CD14-positive monocyte (primary cell): ENCODE data around the gene UBC. TPM values are rescaled to one million over a fixed set of nuclear protein-coding genes. Genes with fewer than 3 reads are reported as not detected.

Experiments used
- DNase-seq, 3 donors: peaks; one replicate each; pipeline ENCODE4 v3.0.0-alpha.2; 2011 to 2022
- H2AFZ ChIP-seq: 2 replicates; pipeline ENCODE4 v1.6.0; 2012; ENCODE audit warnings: mild to moderate bottlenecking, low read depth, low read length, inconsistent platforms; ENCODE audit not compliant: insufficient read depth, poor library complexity, severe bottlenecking
- H3K27ac ChIP-seq, 2 donors: 1 replicate in 1 of 2; 2 replicates in 1 of 2; pipeline ENCODE4 v1.5.1; 2012 to 2013; ENCODE audit warnings: low read length in 2 of 2, control low read depth in 1 of 2, inconsistent platforms in 1 of 2, low read depth in 1 of 2, mild to moderate bottlenecking in 1 of 2
- H3K27me3 ChIP-seq, 2 donors: one replicate each; pipeline versions ENCODE4 v1.6.0 to v1.6.1; 2011 to 2013; ENCODE audit warnings: low read length in 2 of 2; ENCODE audit not compliant: control insufficient read depth in 2 of 2, insufficient read depth in 2 of 2
- H3K36me3 ChIP-seq, 2 donors: replicated peaks in 1 of 2; 1 replicate in 1 of 2; 2 replicates in 1 of 2; pipeline versions ENCODE4 v1.5.1 to v1.6.1; 2012 to 2013; ENCODE audit warnings: low read length in 2 of 2, control low read depth in 1 of 2, inconsistent platforms in 1 of 2, mild to moderate bottlenecking in 1 of 2; ENCODE audit not compliant: insufficient read depth in 2 of 2, control insufficient read depth in 1 of 2
- H3K4me1 ChIP-seq, 2 donors: 1 replicate in 1 of 2; 2 replicates in 1 of 2; pipeline versions ENCODE4 v1.5.1 to v1.6.1; 2012 to 2013; ENCODE audit warnings: low read length in 2 of 2, control low read depth in 1 of 2, inconsistent platforms in 1 of 2, mild to moderate bottlenecking in 1 of 2, moderate library complexity in 1 of 2; ENCODE audit not compliant: insufficient read depth in 2 of 2, control insufficient read depth in 1 of 2
- H3K4me2 ChIP-seq: replicated peaks from 2 replicates; pipeline ENCODE3; 2012; ENCODE audit warnings: low read length, moderate library complexity, mild to moderate bottlenecking; ENCODE audit not compliant: poor library complexity, severe bottlenecking; ENCODE audit errors: extremely low read depth
- H3K4me3 ChIP-seq, 3 experiments: fragments of 200-600 bp in 1 of 3; sonication (generic) in 1 of 3; replicated peaks in 1 of 3; 1 replicate in 2 of 3; 2 replicates in 1 of 3; pipeline ENCODE4 v1.5.1; 2011 to 2013; ENCODE audit warnings: low read length in 3 of 3, mild to moderate bottlenecking in 3 of 3, control low read depth in 2 of 3, low read depth in 2 of 3, inconsistent platforms in 1 of 3, moderate library complexity in 1 of 3
- H3K79me2 ChIP-seq: 2 replicates; pipeline ENCODE4 v1.6.0; 2012; ENCODE audit warnings: mild to moderate bottlenecking, control low read depth, inconsistent platforms, low read length, moderate library complexity; ENCODE audit not compliant: insufficient read depth
- H3K9ac ChIP-seq: 2 replicates; pipeline ENCODE4 v1.6.0; 2017; ENCODE audit warnings: low read length, mild to moderate bottlenecking; ENCODE audit not compliant: insufficient read depth, poor library complexity, severe bottlenecking
- H3K9me3 ChIP-seq, 2 donors: replicated peaks in 1 of 2; 1 replicate in 1 of 2; 2 replicates in 1 of 2; pipeline versions ENCODE4 v1.5.1 to v1.6.1; 2012 to 2013; ENCODE audit warnings: low read length in 2 of 2, control low read depth in 1 of 2; ENCODE audit not compliant: control insufficient read depth in 1 of 2, insufficient read depth in 1 of 2
- H4K20me1 ChIP-seq: 2 replicates; pipeline ENCODE4 v1.6.0; 2012; ENCODE audit warnings: mild to moderate bottlenecking, low read length, control low read depth, moderate library complexity; ENCODE audit not compliant: insufficient read depth
- H3K27ac Mint-ChIP-seq, 7 donors: one replicate each; pipeline ENCODE4 v1.8.0; 2020; ENCODE audit warnings: mild to moderate bottlenecking in 7 of 7, mixed read lengths in 7 of 7, moderate library complexity in 6 of 7, inconsistent platforms in 2 of 7
- H3K27me3 Mint-ChIP-seq, 3 donors: one replicate each; pipeline ENCODE4 v1.8.0; 2021 to 2022; ENCODE audit warnings: low read depth in 3 of 3, mild to moderate bottlenecking in 3 of 3, mixed read lengths in 3 of 3, moderate library complexity in 3 of 3, inconsistent platforms in 1 of 3
- H3K36me3 Mint-ChIP-seq, 2 donors: one replicate each; pipeline ENCODE4 v1.8.0; 2020; ENCODE audit warnings: mixed read lengths in 2 of 2, inconsistent platforms in 1 of 2, mild to moderate bottlenecking in 1 of 2
- H3K4me1 Mint-ChIP-seq: one replicate; pipeline ENCODE4 v1.8.0; 2020; ENCODE audit warnings: mild to moderate bottlenecking, mixed read lengths
- H3K4me3 Mint-ChIP-seq, 2 donors: one replicate each; pipeline ENCODE4 v1.8.0; 2020; ENCODE audit warnings: mild to moderate bottlenecking in 2 of 2, mixed read lengths in 2 of 2, moderate library complexity in 1 of 2
- H3K9me3 Mint-ChIP-seq, 7 donors: one replicate each; pipeline ENCODE4 v1.8.0; 2020 to 2022; ENCODE audit warnings: mixed read lengths in 7 of 7, mild to moderate bottlenecking in 6 of 7, moderate library complexity in 6 of 7, inconsistent platforms in 2 of 7
- WGBS: methylation state at CpG from one replicate; pipeline ENCODE4 v1.1.5; 2013; ENCODE audit warnings: missing lambda C conversion rate; ENCODE audit not compliant: insufficient coverage; 5-methylcytosine and 5-hydroxymethylcytosine counted together
- intact Hi-C, 2 donors: fragments of 100-400 bp; cut with micrococcal nuclease; formaldehyde crosslinking; loops; one replicate each; pipeline versions ENCODE4 v1.15.0 to v1.15.1; 2023
- polyA plus RNA-seq, 3 donors: library from polyadenylated mRNA; depleted of rRNA in 1 of 3; unstranded in 2 of 3; stranded (reverse) in 1 of 3; fragments of 300-500 nt in 2 of 3; fragments of >200 nt in 1 of 3; fragmentation: Illumina TruSeq in 2 of 3; gene quantifications; 1 replicate in 2 of 3; 2 replicates in 1 of 3; pipeline ENCODE4 v1.2.3, GENCODE V29; 2012 to 2021
- TF ChIP-seq, protein P1 (sequence below): fragments of 200-600 bp; IDR thresholded peaks from one replicate; pipeline ENCODE4 v1.8.0; 2022; ENCODE audit warnings: antibody characterized with exemption, mild to moderate bottlenecking

UBC gene
- polyA plus RNA-seq, 3 donors, result 969 to 11,097 (median 1,385) TPM

- DNase-seq, result no peak
- Mint-ChIP-seq H3K4me1 (peaks cover 64% of the 10 kb centered on the region), H3K27me3 (peaks cover 0 to 7% (median 6%) of the 10 kb centered on the region in 3 donors), H3K4me3 (no peak overlapping the region), H3K36me3 (peaks cover 0 to 6% of the 10 kb centered on the region in 2 donors), H3K9me3 (peaks cover 0 to 2% (median 0%) of the 10 kb centered on the region in 7 donors), H3K27ac (no peak overlapping the region)
- H3K36me3 ChIP-seq, result no peaks in the 10 kb centered on the region
- TF ChIP-seq, protein P1, sequence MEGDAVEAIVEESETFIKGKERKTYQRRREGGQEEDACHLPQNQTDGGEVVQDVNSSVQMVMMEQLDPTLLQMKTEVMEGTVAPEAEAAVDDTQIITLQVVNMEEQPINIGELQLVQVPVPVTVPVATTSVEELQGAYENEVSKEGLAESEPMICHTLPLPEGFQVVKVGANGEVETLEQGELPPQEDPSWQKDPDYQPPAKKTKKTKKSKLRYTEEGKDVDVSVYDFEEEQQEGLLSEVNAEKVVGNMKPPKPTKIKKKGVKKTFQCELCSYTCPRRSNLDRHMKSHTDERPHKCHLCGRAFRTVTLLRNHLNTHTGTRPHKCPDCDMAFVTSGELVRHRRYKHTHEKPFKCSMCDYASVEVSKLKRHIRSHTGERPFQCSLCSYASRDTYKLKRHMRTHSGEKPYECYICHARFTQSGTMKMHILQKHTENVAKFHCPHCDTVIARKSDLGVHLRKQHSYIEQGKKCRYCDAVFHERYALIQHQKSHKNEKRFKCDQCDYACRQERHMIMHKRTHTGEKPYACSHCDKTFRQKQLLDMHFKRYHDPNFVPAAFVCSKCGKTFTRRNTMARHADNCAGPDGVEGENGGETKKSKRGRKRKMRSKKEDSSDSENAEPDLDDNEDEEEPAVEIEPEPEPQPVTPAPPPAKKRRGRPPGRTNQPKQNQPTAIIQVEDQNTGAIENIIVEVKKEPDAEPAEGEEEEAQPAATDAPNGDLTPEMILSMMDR, result no peak
- peaks cover 18% of the 10 kb centered on the region for H3K79me2 ChIP-seq
- peaks cover 61 to 66% of the 10 kb centered on the region in 2 donors for H3K4me1 ChIP-seq
- intact Hi-C loops, result loop anchor here in 1 of 2 donors (5.0 kb wide), 1 partner anchor 93 kb away; no protein-coding TSS in a partner anchor
- peaks cover 6% of the 10 kb centered on the region for H4K20me1 ChIP-seq
- H3K4me2 ChIP-seq, result no peak overlapping the region
- 96% methylated on average over 6 of the region's 7 CpGs for WGBS
- no peak overlapping the region for H3K4me3 ChIP-seq
- H2AFZ ChIP-seq, result no peak overlapping the region
- no peaks in the 10 kb centered on the region for H3K9me3 ChIP-seq
- H3K9ac ChIP-seq, result no peak overlapping the region
- no peak overlapping the region for H3K27ac ChIP-seq
- H3K27me3 ChIP-seq, result no peaks in the 10 kb centered on the region
Measured at GRCh38 chr12:124865728-124866127, 48.7 kb downstream of the UBC start.

- Histone ChIP-seq H3K9me3 (no peaks in the 10 kb centered on the region), H3K79me2 (peaks cover 18% of the 10 kb centered on the region), H3K27ac (peak overlapping the region; percentile 48 to 80), H3K4me3 (peak overlapping the region in 2 of 3 experiments; percentile 27 to 86), H3K9ac (no peak overlapping the region), H2AFZ (peak overlapping the region; percentile 93), H3K36me3 (no peaks in the 10 kb centered on the region), H3K27me3 (no peaks in the 10 kb centered on the region), H3K4me1 (peaks cover 53 to 56% of the 10 kb centered on the region in 2 donors), H3K4me2 (peak overlapping the region; percentile 98), H4K20me1 (peaks cover 6% of the 10 kb centered on the region)
- no peak for DNase-seq
- WGBS, result 89% methylated on average over 11 of the region's 14 CpGs
- H3K9me3 Mint-ChIP-seq, result peaks cover 0 to 2% (median 0%) of the 10 kb centered on the region in 7 donors
- peaks cover 60% of the 10 kb centered on the region for H3K4me1 Mint-ChIP-seq
- TF ChIP-seq, protein P1, result no peak
- peak overlapping the region; percentile 62 to 94 (median 90) for H3K27ac Mint-ChIP-seq
- H3K4me3 Mint-ChIP-seq, result peak overlapping the region; percentile 73 to 83
- peaks cover 10 to 13% of the 10 kb centered on the region in 2 donors for H3K36me3 Mint-ChIP-seq
- peaks cover 0 to 7% (median 6%) of the 10 kb centered on the region in 3 donors for H3K27me3 Mint-ChIP-seq
- intact Hi-C loops, result no loop called here
Measured at GRCh38 chr12:124864326-124864752, 50.1 kb downstream of the UBC start.
